IPS DF 4.7 (cell line): ENCODE measurements around the gene GNA12.
"Not testable (repeated sequence)": the region's sequence is repeated elsewhere in the genome, so short reads cannot be mapped to it uniquely, and the experiment has no call there.

Source experiments
- DNase-seq: peaks from one replicate; pipeline ENCODE4 v3.0.0-alpha.2; 2013; ENCODE audit warnings: low spot score; ENCODE audit errors: extremely low read depth

The GNA12 gene

DNA sequence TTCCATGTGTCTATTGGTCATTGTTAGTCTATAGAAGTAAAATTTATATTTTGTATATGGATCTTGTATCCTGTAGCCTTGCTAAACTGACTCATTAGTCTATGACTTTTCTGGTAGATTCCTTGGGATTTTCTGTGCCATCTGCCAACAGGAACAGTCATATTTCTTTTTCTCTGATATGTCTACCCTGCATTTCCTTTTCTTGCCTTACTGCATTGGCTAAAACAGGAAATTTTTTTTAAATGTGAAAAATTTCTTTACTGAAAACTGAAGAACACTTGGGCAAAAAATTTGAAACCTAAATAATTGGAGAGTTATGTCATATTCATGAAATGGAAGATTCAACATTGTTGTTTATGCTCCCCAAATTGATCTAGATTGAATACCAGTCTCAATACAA lies 88.6 kb downstream of the GNA12 start:
- no peak for DNase-seq

DNA sequence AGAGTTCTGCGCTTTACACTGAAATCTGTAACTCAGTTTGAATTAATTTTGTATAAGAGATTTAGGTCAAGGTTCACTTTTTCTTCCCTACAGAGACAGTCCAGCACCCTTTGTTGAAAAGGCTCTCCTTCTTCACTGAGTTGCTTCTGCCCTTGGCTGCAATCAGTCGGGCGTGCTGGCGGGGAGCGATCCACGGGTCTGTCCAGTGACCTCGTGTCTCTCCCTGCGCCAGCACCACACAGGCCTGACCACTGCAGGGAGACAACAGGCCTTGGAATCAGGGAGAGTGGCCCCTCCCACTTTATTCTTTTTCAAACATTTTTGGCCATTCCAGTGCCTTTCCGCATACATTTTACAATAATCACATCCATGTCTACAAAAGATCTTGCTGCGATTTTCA lies 89.2 kb downstream of the GNA12 start:
- DNase-seq, result no peak

DNA sequence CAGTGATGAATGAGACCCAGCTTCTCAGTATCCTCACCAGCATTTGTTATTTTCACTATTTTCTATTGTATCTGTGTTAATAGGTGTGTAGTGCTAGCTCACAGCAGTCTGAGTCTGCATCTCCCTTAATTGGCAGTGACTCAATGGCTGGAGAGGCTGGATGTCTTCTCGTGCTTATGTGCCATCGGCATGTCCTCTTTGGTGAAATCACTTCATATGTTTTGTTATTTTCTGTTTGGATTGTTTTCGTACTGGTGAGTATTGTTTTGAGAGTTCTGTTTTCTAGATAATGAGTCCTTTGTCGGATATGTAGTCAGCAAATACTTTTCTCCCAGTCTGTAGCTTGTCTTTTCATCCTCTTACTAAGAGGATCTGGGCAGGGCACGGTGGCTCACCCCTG lies 90.0 kb downstream of the GNA12 start:
- DNase-seq, result no peak

DNA sequence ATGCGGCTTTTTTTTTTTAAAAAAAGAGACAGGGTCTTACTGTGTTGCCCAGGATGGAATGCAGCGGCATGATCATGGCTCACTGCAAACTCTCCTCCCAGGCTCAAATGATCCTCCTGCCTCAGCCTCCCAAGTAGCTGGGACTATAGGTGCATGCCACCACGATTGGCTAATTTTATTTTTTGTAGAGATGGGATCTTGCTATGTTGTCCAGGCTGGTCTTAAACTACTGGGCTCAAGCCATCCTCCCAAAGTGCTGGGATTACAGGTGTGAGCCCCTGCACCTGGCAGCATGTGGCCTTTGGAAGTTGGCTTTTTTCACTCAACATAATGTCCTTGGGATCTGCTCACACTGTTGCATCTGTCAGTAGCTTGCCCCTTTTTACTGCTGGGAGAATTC lies 91.0 kb downstream of the GNA12 start:
- no peak for DNase-seq

DNA sequence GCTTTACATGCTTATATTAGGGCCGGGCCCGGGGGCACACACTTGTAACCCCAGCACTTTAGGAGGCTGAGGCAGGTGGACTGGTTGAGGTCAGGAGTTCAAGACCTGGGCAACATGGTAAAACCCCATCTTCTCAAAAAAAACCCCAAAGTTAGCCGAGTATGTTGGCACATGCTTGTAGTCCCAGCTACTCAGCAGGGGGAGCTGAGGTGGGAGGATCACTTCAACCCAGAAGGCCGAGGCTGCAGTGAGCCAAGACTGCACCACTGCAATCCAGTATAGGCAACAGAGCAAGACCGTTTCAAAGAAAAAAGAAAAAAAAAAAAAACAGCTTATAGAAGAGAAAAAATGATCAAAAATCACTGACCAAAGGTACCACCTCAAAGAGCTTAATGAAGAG lies 93.0 kb downstream of the GNA12 start:
- DNase-seq, result no peak

DNA sequence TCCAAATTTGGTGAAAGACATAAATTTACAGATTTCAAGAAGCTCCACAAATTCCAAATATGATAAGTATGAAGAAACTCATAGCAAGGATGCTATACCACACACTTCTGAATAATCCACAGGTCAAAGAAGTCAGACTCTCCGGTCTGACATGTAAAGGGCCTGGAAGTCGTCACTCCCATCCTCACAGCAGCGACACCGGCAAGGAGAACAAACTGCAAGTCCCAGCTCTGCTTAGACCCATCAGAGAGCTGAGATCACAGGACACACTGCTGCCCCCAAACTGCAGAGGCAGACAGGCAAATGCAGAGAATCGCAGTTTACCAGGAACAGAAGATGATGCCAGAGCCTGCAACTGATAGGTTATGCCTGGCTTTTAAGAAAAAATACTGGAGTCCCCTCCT lies 94.1 kb downstream of the GNA12 start:
- DNase-seq, result no peak

DNA sequence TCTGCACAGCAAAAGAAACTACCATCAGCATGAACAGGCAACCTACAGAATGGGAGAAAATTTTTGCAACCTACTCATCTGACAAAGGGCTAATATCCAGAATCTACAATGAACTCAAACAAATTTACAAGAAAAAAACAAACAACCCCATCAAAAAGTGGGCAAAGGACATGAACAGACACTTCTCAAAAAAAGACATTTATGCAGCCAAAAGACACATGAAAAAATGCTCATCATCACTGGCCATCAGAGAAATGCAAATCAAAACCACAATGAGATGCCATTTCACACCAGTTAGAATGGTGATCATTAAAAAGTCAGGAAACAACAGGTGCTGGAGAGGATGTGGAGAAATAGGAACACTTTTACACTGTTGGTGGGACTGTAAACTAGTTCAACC lies 95.4 kb downstream of the GNA12 start:
- not testable (repeated sequence) for DNase-seq

DNA sequence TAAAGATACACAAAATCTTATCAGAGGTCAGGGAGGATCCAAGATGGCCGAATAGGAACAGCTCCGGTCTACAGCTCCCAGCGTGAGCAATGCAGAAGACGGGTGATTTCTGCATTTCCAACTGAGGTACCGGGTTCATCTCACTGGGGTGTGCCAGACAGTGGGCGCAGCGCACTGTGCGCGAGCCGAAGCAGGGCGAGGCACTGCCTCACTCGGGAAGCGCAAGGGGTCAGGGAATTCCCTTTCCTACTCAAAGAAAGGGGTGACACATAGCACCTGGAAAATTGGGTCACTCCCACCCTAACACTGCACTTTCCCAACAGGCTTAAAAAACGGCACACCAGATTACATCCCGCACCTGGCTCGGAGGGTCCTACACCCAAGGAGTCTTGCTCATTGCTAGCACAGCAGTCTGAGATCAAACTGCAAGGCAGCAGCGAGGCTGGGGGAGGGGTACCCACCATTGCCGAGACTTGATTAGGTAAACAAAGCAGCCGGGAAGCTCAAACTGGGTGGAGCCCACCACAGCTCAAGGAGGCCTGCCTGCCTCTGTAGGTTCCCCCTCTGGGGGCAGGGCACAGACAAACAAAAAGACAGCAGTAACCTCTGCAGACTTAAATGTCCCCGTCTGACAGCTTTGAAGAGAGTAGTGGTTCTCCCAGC lies 100.5 kb downstream of the GNA12 start:
- not testable (repeated sequence) for DNase-seq

DNA sequence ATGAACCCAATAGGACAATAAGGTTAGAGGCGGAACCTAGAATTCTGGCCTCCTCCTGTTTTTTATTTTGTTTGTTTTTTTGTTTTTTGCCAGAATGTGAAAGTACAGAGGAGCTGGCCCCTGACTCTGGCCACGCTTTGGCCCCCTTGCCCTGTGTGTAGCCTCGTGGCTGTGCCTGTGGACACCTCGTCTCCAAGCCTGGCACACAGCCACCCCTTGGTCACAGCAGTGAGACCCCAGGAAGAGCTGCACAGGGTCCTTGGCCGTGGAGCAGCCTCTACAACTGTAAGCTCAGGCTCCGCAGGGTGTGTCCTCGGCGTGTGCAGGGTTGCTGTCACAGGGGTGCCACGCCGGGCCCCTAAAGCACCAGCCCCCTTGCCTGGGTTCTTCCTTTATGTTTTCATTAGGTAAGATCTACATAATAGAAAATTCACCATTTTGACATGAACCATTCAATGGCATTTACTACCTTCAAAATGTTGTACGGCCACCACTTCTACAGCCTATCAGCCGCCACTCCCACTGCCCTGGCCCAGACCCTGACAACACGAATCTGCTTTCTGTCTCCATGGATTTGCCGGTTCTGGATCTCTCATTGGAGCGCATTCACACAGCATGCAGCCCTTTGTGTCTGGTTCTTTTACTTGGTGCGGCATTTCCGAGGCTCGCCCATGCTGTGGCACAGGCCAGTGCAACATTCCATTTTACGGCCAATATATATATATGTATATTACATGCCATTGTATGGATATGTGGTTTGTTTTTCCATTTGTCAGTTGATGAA lies 105.2 kb downstream of the GNA12 start:
- no peak for DNase-seq

DNA sequence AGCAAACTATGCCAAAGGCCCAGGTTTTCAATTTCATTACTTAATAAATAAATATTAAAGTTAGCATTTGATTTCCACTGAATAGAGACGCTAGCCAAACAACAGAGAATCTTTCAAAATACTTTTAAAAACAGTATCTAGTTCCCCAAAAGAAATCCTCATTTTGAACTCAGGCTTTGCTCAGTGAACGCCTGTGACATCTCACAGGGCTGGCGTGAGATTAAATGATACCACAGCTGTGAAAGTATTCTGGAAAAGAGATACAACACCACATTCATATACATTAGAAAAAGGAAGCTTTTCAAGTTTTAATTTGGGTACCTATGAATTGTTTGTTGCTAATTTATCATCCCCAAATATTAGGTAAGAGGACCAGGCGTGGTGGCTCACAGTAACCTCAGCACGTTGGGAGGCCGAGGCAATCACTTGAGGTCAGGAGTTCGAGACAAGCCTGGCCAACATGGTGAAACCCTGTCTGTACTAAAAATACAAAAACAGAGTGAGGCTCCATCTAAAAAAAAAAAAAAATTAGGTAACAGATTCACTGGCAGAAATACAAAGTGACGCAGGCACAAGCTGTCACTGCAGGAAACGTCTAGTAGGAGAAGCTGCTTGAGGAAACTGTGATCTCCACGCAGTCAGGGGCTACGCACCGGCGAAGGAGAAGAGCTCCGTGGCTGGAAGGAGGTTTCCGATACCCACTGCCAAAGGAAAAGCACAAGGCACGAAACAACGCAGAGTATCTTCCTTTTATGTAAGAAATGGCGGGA lies 106.2 kb downstream of the GNA12 start:
- no peak for DNase-seq

DNA sequence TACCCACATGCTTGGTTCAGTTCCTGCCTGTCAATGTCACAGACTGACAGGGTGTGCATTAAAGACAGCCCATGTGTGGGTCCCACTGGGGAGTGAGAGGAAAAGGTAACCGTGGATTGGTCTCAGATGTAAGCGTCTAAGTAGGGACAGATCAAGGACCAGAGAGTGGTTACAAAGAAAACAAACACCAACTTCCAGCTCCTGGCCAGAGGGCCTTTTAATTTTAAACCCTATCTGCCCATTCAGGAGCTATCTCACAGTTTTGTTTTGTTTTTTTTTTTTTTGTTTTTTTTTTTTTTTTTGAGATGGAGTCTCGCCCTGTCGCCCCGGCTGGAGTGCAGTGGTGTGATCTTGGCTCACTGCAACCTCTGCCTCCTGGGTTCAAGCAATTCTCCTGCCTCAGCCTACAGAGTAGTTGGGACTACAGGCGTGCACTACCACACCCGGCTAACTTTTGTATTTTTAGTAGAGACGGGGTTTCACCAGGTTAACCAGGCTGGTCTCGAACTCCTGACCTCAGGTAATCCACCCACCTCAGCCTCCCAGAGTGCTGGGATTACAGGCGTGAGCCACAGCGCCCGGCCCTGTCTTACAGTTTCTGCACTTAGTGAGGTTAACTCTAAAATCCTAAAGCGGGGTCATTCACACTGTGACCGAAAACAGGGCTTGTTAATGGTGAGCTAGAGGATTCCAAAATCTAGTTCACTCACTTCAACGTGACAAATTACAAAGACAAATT lies 106.9 kb downstream of the GNA12 start:
- not testable (repeated sequence) for DNase-seq

DNA sequence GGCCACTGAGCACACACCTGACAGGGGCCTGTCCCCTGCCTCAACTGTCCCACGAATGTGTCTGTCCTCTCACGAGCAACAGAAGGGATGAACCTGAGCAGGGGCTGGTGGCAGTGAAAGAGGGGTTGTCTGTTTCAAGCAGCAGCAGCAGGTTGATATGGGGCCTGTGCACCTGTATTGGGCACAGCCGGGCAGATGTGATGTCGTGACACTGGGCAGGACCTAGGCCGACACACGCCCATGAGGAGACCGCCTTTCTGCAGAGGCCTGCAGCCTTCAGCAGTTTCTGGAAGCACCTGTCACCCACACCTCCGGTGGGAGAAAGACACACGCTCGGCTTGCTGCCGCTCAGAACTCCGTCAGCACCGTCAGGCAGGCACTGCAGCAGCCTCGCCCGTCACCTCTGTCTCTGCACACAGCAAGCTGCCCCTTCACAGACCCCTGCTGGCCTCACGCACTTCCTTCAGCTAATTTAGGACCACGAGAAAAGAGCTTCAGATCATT lies 107.6 kb downstream of the GNA12 start:
- DNase-seq, result no peak

DNA sequence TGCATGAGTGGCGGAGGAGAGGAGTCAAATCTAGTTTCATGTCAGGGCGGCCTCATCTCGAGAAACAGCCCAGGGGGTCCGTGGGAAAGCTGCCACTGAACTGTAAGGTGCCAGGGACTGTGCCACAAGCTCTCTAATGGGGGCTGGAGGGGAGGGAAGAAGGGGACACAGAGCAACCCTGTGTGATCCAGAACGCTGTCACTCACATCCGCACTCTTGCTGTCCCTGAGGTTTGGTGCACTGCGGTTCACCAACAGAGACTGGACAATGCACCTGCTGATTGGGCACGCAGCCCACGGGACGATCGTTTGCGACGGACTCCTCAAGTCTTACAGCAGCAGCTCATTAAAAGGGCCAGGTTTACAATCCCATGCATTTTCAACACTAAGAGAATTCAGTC lies 108.4 kb downstream of the GNA12 start:
- DNase-seq, result no peak

DNA sequence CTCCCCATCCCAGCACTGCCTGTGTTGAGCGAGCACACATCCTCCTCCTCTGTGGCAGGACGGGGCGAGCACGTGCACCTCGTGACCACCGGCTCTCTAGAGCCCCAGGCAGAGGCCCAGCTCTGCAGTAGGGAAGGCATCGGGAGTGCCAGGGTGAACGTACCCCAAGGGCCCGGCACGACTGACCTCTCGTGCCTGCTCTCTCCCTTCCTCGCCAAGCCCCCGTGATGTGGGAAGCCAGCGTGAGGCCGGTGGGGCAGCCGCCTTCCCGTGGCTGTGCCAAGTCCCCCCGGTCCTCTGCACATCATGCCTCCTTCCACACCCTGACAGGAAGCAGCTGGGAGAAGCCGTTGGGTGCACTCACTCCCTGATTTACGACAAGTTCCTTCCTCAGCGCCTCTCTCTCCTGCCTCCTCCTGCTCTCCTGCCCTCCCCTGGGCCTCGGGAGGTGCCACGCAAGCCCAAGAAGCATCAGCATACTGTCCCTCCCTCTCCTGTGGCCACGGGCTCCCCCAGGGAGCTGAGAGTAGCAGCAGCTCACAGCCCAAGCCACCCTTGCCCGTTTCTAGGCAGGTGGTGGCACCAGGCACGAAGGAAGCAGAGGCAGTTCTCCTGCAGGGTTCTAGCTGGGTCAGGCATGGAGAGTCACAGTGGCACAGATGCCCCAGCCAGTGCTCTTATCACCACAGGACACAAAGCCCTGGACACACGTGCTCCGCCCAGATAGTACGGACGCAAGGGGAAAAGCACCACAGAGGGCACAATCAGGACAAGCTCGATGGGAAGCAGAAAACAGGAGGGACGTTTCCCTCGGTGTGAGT lies 109.1 kb downstream of the GNA12 start:
- no peak for DNase-seq

DNA sequence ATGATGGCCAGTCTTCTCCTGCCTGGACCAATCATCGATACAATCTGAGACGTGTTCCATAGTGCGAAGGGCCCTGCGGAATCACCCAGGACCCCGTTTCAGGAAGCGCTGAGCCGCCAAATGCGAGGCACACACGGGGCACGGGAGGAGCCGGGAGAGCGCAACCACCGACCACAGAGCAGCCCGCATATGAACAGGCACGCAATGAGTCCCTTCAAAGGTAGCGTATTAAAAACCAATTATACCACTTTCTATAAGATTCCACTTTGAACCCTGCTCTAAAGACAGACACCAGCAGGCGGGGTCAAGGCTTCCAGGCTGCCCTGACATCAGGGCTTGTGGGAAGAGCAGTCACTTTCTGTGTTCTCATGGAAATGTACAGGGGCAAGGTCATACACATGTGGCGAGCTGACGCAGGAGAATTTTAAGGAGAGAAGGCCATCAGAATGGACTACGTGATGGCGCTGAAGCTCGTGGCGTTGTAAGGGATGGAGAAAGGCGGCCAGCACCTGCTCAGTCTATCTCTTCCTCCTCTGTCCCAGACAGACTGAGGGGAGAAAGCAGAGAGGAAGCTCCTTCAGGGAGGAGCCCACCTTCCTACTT lies 109.9 kb downstream of the GNA12 start:
- DNase-seq, result no peak

DNA sequence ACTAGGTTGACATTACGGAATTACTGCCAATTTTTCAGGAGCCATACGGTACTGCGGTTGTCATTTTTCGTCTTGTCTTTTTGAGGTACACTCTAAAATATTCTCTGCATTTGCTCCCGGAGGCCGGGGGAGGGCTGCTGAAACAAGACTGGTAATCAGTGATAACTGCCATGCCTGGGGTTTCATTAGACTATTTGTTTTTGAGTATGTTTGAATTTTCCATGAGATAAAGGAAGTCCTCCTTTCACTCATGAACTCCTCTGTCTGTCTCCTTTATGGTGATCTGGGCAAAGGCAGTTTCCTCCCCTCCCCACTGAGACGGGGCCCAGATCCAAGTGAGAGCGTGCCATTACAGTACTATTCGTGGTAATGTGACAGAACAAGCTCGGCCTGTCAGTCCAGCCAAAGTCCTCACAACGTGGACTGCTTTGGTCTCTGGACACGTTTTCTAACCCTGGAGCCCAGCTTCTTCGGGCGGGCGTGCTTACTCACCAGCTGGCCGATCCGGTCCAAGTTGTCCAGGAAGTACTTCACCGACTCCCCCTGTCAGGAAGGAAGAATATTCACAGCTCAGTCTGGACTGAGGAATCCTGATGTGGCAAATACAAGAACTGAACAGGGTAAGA lies 111.0 kb downstream of the GNA12 start:
- DNase-seq, result no peak

DNA sequence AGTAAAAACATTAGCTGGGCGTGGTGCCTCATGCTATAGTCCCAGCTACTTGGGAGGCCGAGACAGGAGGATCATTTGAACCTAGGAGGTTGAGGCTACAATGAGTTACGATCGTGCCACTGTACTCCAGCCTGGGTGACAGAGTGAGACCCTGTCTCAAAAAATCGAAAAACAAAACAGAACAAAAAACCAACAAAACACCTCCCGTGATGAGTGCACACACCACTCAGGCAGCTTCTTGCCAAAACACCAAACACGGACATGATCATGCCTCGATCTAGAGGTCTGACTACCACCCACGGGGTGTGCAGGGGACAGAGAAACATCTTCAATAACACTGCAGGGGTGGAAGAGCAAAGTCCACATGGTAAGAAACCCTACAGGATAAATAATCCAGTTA lies 111.7 kb downstream of the GNA12 start:
- DNase-seq, result no peak

DNA sequence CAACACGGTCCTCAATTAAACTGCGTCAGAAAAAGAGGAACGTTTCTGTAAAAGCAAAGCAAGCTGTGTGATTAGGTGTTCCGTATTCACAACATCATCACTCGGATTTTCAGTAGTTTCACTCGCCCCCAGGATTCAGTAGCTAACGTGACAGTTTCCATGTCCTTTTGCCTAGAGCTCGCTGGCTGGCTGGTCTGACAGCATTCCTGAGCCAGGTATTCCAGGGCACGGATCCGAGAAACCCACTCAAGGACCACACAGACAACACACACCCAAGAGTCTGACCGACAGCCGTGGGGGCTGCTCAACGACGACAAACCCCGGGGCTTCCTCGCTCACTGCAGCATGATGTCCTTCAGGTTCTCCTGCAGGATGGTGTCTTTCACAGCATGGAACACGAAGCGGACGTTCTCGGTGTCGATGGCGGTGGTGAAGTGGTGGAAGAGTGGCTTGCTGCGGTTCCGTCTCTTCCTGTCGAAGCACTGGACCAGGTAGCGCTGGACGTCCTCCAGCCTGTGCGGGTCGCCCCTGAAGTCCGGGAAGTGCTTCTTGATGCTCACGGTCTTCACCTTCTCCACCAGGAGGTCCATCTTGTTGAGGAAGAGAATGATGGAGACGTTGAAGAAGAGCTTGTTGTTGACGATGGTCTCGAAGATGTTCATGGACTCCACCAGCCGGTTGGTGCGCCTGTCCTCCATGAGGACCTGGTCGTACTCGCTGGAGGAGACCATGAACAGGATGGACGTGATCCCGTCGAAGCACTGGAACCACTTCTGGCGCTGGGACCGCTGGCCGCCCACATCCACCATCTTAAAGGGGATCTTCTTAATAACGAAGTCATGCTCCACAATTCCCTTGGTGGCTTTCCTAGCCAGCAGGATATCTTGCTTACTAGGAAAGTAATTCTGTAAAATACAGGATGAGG lies 113.0 kb downstream of the GNA12 start:
- no peak for DNase-seq
